ENCODE results near the gene PRM2. TPM values are rescaled to one million over a fixed set of nuclear protein-coding genes. Genes with fewer than 3 reads are reported as not detected.

PRM2 gene
- total RNA-seq, 1 experiment from 2014 or later = not detected

- no peak overlapping the region for H4K91ac ChIP-seq (ENCODE audit: insufficient read length, low read depth, low read length)
- peaks cover 10% of the 10 kb centered on the region; the same call in 1 of the 2 replicates for H3K79me2 ChIP-seq (ENCODE audit: insufficient read depth, low read length)
- no peaks in the 10 kb centered on the region for H3K79me1 ChIP-seq (ENCODE audit: insufficient read depth, low read depth, low read length, poor library complexity, severe bottlenecking)
- no peaks in the 10 kb centered on the region for H3K9me3 ChIP-seq (ENCODE audit: control insufficient read depth, low read depth, low read length)
- H3K27me3 ChIP-seq (ENCODE audit: insufficient read depth, low read length) = no peaks in the 10 kb centered on the region
- no peak overlapping the region for H2BK120ac ChIP-seq (ENCODE audit: low read depth, low read length, poor library complexity, severe bottlenecking)
- H3K27ac ChIP-seq (ENCODE audit: insufficient read length, low read depth, low read length) = no peak overlapping the region
- no peak overlapping the region for H2AFZ ChIP-seq (ENCODE audit: low read length)
- DNase-seq = no peak
- H3K56ac ChIP-seq (ENCODE audit: insufficient read length, low read depth, low read length) = no peak overlapping the region
- H2BK20ac ChIP-seq (ENCODE audit: low read depth, low read length, poor library complexity, severe bottlenecking) = no peak overlapping the region
- no peak overlapping the region for H3T11ph ChIP-seq (ENCODE audit: low read length)
- no peak overlapping the region for H3K18ac ChIP-seq (ENCODE audit: insufficient read length, low read depth, low read length)
- Mint-ChIP-seq H3K4me3 (peak overlapping the region; percentile 26 to 87), H3K9me3 (no peaks in the 10 kb centered on the region), H3K4me1 (peaks cover 26% of the 10 kb centered on the region in 2 experiments), H3K36me3 (ENCODE audit: insufficient read depth in 1 of 3, low read depth in 3 of 3) (peaks cover 5 to 13% (median 8%) of the 10 kb centered on the region in 3 experiments; a peak in 5 of 7 replicates), H3K27ac (peak overlapping the region in 1 of 3 experiments; percentile 11; a peak in 1 of 7 replicates), H3K27me3 (ENCODE audit: low read depth) (no peaks in the 10 kb centered on the region)
- peaks cover 9% of the 10 kb centered on the region for H3K23me2 ChIP-seq (ENCODE audit: insufficient read length, low read depth, low read length, poor library complexity, severe bottlenecking)
- H2BK12ac ChIP-seq (ENCODE audit: insufficient read length, low read depth, low read length) = no peak overlapping the region
- H2BK5ac ChIP-seq (ENCODE audit: insufficient read length, low read length) = no peak overlapping the region
- no CpG with 5 or more reads among the region's 5 CpGs for WGBS (ENCODE audit: extremely low coverage, insufficient read length, low lambda C conversion rate)
- peaks cover 6% of the 10 kb centered on the region for H4K20me1 ChIP-seq (ENCODE audit: control insufficient read depth, insufficient read depth, insufficient read length)
- no peak overlapping the region for H3K9ac ChIP-seq (ENCODE audit: extremely low read depth, insufficient read length, low read length)
- peak overlapping the region; percentile 33 for H3K4me2 ChIP-seq (ENCODE audit: insufficient read depth, insufficient read length, low read length)
- H3K4ac ChIP-seq (ENCODE audit: low read depth, low read length) = no peak overlapping the region
- H2BK15ac ChIP-seq (ENCODE audit: low read depth, low read length) = no peak overlapping the region
- H3K4me1 ChIP-seq (ENCODE audit: insufficient read depth, low read length) = no peaks in the 10 kb centered on the region
- H2AK5ac ChIP-seq (ENCODE audit: insufficient read length, low read length) = no peak overlapping the region
- H3K23ac ChIP-seq (ENCODE audit: insufficient read length, low read depth, low read length) = no peak overlapping the region
- TF ChIP-seq, protein P1, sequence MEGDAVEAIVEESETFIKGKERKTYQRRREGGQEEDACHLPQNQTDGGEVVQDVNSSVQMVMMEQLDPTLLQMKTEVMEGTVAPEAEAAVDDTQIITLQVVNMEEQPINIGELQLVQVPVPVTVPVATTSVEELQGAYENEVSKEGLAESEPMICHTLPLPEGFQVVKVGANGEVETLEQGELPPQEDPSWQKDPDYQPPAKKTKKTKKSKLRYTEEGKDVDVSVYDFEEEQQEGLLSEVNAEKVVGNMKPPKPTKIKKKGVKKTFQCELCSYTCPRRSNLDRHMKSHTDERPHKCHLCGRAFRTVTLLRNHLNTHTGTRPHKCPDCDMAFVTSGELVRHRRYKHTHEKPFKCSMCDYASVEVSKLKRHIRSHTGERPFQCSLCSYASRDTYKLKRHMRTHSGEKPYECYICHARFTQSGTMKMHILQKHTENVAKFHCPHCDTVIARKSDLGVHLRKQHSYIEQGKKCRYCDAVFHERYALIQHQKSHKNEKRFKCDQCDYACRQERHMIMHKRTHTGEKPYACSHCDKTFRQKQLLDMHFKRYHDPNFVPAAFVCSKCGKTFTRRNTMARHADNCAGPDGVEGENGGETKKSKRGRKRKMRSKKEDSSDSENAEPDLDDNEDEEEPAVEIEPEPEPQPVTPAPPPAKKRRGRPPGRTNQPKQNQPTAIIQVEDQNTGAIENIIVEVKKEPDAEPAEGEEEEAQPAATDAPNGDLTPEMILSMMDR (conservative IDR thresholded peaks at IDR 0.05) = no peak
- H3K14ac ChIP-seq (ENCODE audit: insufficient read depth, low read length) = no peak overlapping the region
- no peak overlapping the region for H4K8ac ChIP-seq (replicated peaks; ENCODE audit: insufficient read length, low read depth, low read length)
- H4K5ac ChIP-seq (ENCODE audit: insufficient read length, low read depth, low read length) = no peak overlapping the region
Measured at GRCh38 chr16:11253009-11253994, 23.0 kb downstream of the PRM2 start.

Data from H9 (cell line).